SKM-1 (cell line): Measurements from ENCODE around the gene IRGC.
"Not testable (repeated sequence)": the region's sequence is repeated elsewhere in the genome, so short reads cannot be mapped to it uniquely, and the experiment has no call there.

Experiments used
- DNase-seq: peaks from one replicate; lab custom pipeline; 2025; ENCODE audit not compliant: unreplicated experiment; lab: John Stamatoyannopoulos, UW

The IRGC gene

GRCh38 chr19:43751466-43752220, 35.8 kb downstream of the IRGC start:
- no peak for DNase-seq

- no peak for DNase-seq
Observed at GRCh38 chr19:43752287-43752875, 36.5 kb downstream of the IRGC start.

GRCh38 chr19:43754253-43754502, 38.3 kb downstream of the IRGC start:
- DNase-seq, result no peak

GRCh38 chr19:43754503-43755255, 38.8 kb downstream of the IRGC start, which contains the start of gene SMG9:
TSS of gene SMG9 (minus strand) at chr19:43754962. CDS start at chr19:43750741, 4,221 bp downstream.
- DNase-seq, result peak; percentile 50

GRCh38 chr19:43755256-43755801, 39.5 kb downstream of the IRGC start:
- peak; percentile 19 for DNase-seq

- no peak for DNase-seq
Observed at GRCh38 chr19:43759515-43759914, 43.6 kb downstream of the IRGC start.

- DNase-seq, result no peak
Observed at GRCh38 chr19:43760941-43761340, 45.1 kb downstream of the IRGC start.

- DNase-seq, result no peak
Observed at GRCh38 chr19:43762814-43763213, 46.9 kb downstream of the IRGC start.

- DNase-seq, result no peak
Observed at GRCh38 chr19:43763473-43763939, 47.6 kb downstream of the IRGC start.

- DNase-seq, result not testable (repeated sequence)
Observed at GRCh38 chr19:43764684-43765083, 48.8 kb downstream of the IRGC start.

- no peak for DNase-seq
Observed at GRCh38 chr19:43765109-43765876, 49.4 kb downstream of the IRGC start.

- DNase-seq, result no peak
Observed at GRCh38 chr19:43766755-43767043, 50.8 kb downstream of the IRGC start.

GRCh38 chr19:43767316-43767715, 51.4 kb downstream of the IRGC start:
- no peak for DNase-seq

- DNase-seq, result no peak
Observed at GRCh38 chr19:43767818-43768217, 51.9 kb downstream of the IRGC start.

GRCh38 chr19:43768273-43769050, 52.6 kb downstream of the IRGC start:
- DNase-seq, result peak; percentile 14

GRCh38 chr19:43769256-43769655, 53.4 kb downstream of the IRGC start:
- DNase-seq, result no peak
